Measurements from ENCODE around the gene OCA2. TPM values are rescaled to one million over a fixed set of nuclear protein-coding genes. Genes with fewer than 3 reads are reported as not detected.

The OCA2 gene
- total and polyA plus RNA-seq, 10 donors: 0.39 to 3.0 (median 1.0) TPM

GRCh38 chr15:28006116-28006905 lies 92.8 kb downstream of the OCA2 start:
- DNase-seq: no peak
- H3K36me3 ChIP-seq: no peaks in the 10 kb centered on the region
- H3K9me3 ChIP-seq: peaks cover 0 to 18% (median 8%) of the 10 kb centered on the region in 8 donors
- no peak overlapping the region for H3K4me3 ChIP-seq
- intact Hi-C loops (cut with DNase I; ENCODE audit: low total_unique reads): no loop called here
- H3K27me3 ChIP-seq (replicated peaks in 1 of 7): no peaks in the 10 kb centered on the region
- TF ChIP-seq POLR2AphosphoS5 (IDR thresholded peaks at IDR 0.05) (no peak), POLR2A (IDR thresholded peaks at IDR 0.05) (no peak), CTCF (IDR thresholded peaks at IDR 0.05 in 8 of 11, conservative IDR thresholded peaks at IDR 0.05 in 3 of 11) (no peak)
- 82 to 92% (median 85%) methylated on average over 9 of the region's 9 CpGs for WGBS, 5 donors
- no peak overlapping the region for H3K27ac ChIP-seq
- no peaks in the 10 kb centered on the region for H3K4me1 ChIP-seq

GRCh38 chr15:28005004-28005527 lies 94.0 kb downstream of the OCA2 start:
- peaks cover 0 to 18% (median 8%) of the 10 kb centered on the region in 8 donors for H3K9me3 ChIP-seq
- intact Hi-C loops (cut with DNase I; ENCODE audit: low total_unique reads): no loop called here
- no peaks in the 10 kb centered on the region for H3K27me3 ChIP-seq (replicated peaks in 1 of 7)
- H3K36me3 ChIP-seq: no peaks in the 10 kb centered on the region
- no peak for TF ChIP-seq POLR2AphosphoS5 (IDR thresholded peaks at IDR 0.05)
- TF ChIP-seq POLR2A (IDR thresholded peaks at IDR 0.05): no peak
- no peaks in the 10 kb centered on the region for H3K4me1 ChIP-seq
- H3K4me3 ChIP-seq: no peak overlapping the region
- 87 to 92% (median 90%) methylated on average over 11 to 15 of the region's 15 CpGs for WGBS, 5 donors
- H3K27ac ChIP-seq: no peak overlapping the region
- no peak for DNase-seq

GRCh38 chr15:28004143-28005003 lies 94.7 kb downstream of the OCA2 start:
- WGBS, 5 donors: 82 to 94% (median 86%) methylated on average over 24 of the region's 24 CpGs
- H3K27me3 ChIP-seq (replicated peaks in 1 of 7): no peaks in the 10 kb centered on the region
- peak; percentile 64 for DNase-seq
- H3K9me3 ChIP-seq: peaks cover 0 to 18% (median 8%) of the 10 kb centered on the region in 8 donors
- H3K4me3 ChIP-seq: no peak overlapping the region
- H3K36me3 ChIP-seq: no peaks in the 10 kb centered on the region
- no peak overlapping the region for H3K27ac ChIP-seq
- no peaks in the 10 kb centered on the region for H3K4me1 ChIP-seq
- TF ChIP-seq POLR2AphosphoS5 (IDR thresholded peaks at IDR 0.05) (no peak), CTCF (IDR thresholded peaks at IDR 0.05 in 8 of 11, conservative IDR thresholded peaks at IDR 0.05 in 3 of 11) (no peak), POLR2A (IDR thresholded peaks at IDR 0.05) (no peak)
- intact Hi-C loops (cut with DNase I; ENCODE audit: low total_unique reads): no loop called here

GRCh38 chr15:28003302-28004037 lies 95.6 kb downstream of the OCA2 start:
- Histone ChIP-seq H3K36me3 (no peaks in the 10 kb centered on the region), H3K4me3 (no peak overlapping the region), H3K27ac (no peak overlapping the region), H3K27me3 (replicated peaks in 1 of 7) (no peaks in the 10 kb centered on the region), H3K9me3 (peaks cover 0 to 10% (median under 1%) of the 10 kb centered on the region in 8 donors), H3K4me1 (no peaks in the 10 kb centered on the region)
- intact Hi-C loops (cut with DNase I; ENCODE audit: low total_unique reads): no loop called here
- DNase-seq: peak; percentile 58
- WGBS, 5 donors: 94 to 98% (median 95%) methylated on average over 61 to 63 of the region's 63 CpGs
- TF ChIP-seq CTCF (IDR thresholded peaks at IDR 0.05 in 8 of 11, conservative IDR thresholded peaks at IDR 0.05 in 3 of 11) (no peak), POLR2AphosphoS5 (IDR thresholded peaks at IDR 0.05) (no peak), POLR2A (IDR thresholded peaks at IDR 0.05) (no peak)
